Right lobe of liver (tissue), 6 donors: ENCODE results near the gene MNAT1. TPM values are rescaled to one million over a fixed set of nuclear protein-coding genes. Genes with fewer than 3 reads are reported as not detected.

Experiments
- ATAC-seq, 4 donors: fragments of 200-7000 bp; cut with Tn5 transposase; one replicate each; pipeline ENCODE4 v1.9.1; 2020; ENCODE audit warnings: mild to moderate bottlenecking in 4 of 4, moderate library complexity in 4 of 4
- DNase-seq, 3 donors: peaks; one replicate each; pipeline ENCODE4 v3.0.0-alpha.2; 2020
- H3K27ac ChIP-seq, 3 donors: fragments of 200-600 bp; one replicate each; pipeline ENCODE4 v1.8.0; 2022
- H3K27me3 ChIP-seq, 2 donors: fragments of 200-600 bp; one replicate each; pipeline ENCODE4 v1.8.0; 2022
- H3K36me3 ChIP-seq, 4 donors: fragments of 200-600 bp; sonication (generic) in 1 of 4; one replicate each; pipeline versions ENCODE4 v1.5.1 to v1.8.0; 2017 to 2022; ENCODE audit warnings: control low read depth in 1 of 4
- H3K4me1 ChIP-seq, 4 donors: fragments of 200-600 bp; sonication (generic) in 1 of 4; one replicate each; pipeline versions ENCODE4 v1.5.1 to v1.8.0; 2017 to 2022; ENCODE audit warnings: control low read depth in 1 of 4
- H3K4me3 ChIP-seq, 3 donors: fragments of 200-600 bp; one replicate each; pipeline ENCODE4 v1.8.0; 2022
- H3K9me3 ChIP-seq, 4 donors: fragments of 200-600 bp; sonication (generic) in 1 of 4; one replicate each; pipeline versions ENCODE4 v1.5.1 to v1.8.0; 2017 to 2022; ENCODE audit warnings: control low read depth in 1 of 4
- CTCF ChIP-seq, 4 donors: fragments of 200-600 bp in 3 of 4; fragments of 450-650 bp in 1 of 4; IDR thresholded peaks; one replicate each; pipeline versions ENCODE4 v1.5.1 to v1.8.0; 2016 to 2022; ENCODE audit warnings: antibody characterized with exemption in 4 of 4, mild to moderate bottlenecking in 2 of 4
- POLR2A ChIP-seq: fragments of 450-650 bp; IDR thresholded peaks from one replicate; pipeline ENCODE4 v1.6.1; 2017; ENCODE audit warnings: antibody characterized with exemption, mild to moderate bottlenecking
- WGBS: methylation state at CpG from one replicate; pipeline ENCODE4 v1.1.6; 2018; ENCODE audit warnings: low coverage, low lambda C conversion rate; ENCODE audit not compliant: insufficient coverage; ENCODE audit errors: missing lambda C conversion rate; 5-methylcytosine and 5-hydroxymethylcytosine counted together
- intact Hi-C, 2 donors: fragments of 100-400 bp; cut with DNase I; formaldehyde crosslinking; loops; one replicate each; pipeline versions ENCODE4 v1.11.2 to v1.14.1; 2022
- total RNA-seq, 6 experiments: library from RNA; depleted of rRNA in 2 of 6; stranded (reverse); fragments of >200 nt in 2 of 6; fragmentation: NEBNext Ultra II Directional in 3 of 6; extraction: Animal tissue kit (Norgen Biotek cat#: 25700) in 3 of 6; gene quantifications; one replicate each; pipeline versions ENCODE4 v1.1.0 to v1.2.4, GENCODE V29; 2016 to 2023
- donor health status: DM: no; HTN: yes; CAD: no.
- donor health status: DM: no; HTN: no; CAD: no.
- donor health status: DM: no; HTN: no; CAD: no.
- donor health status: DM: no; HTN: yes; CAD: no.
- donor health status: DM: no; HTN: yes; CAD: no.

MNAT1 gene
- total RNA-seq, 6 experiments from 2014 or later: 10.5 to 15.2 (median 12.3) TPM

GRCh38 chr14:60700598-60700997 lies 34.0 kb upstream of the MNAT1 start:
- Histone ChIP-seq H3K27me3 (no peaks in the 10 kb centered on the region), H3K4me3 (no peak overlapping the region), H3K36me3 (no peaks in the 10 kb centered on the region), H3K9me3 (no peaks in the 10 kb centered on the region), H3K4me1 (no peaks in the 10 kb centered on the region), H3K27ac (no peak overlapping the region)
- TF ChIP-seq POLR2A: no peak
- TF ChIP-seq CTCF (IDR thresholded peaks at IDR 0.05): no peak
- ATAC-seq (no peak), DNase-seq (no peak)
- intact Hi-C loops: no loop called here
- WGBS: 75% methylated on average over 3 of the region's 3 CpGs

GRCh38 chr14:60705100-60705499 lies 29.5 kb upstream of the MNAT1 start:
- Histone ChIP-seq H3K27me3 (no peaks in the 10 kb centered on the region), H3K9me3 (no peaks in the 10 kb centered on the region), H3K4me1 (no peaks in the 10 kb centered on the region), H3K27ac (no peak overlapping the region), H3K4me3 (no peak overlapping the region), H3K36me3 (no peaks in the 10 kb centered on the region)
- DNase-seq: no peak
- ATAC-seq: no peak
- intact Hi-C loops: no loop called here
- TF ChIP-seq CTCF (IDR thresholded peaks at IDR 0.05): no peak
- no peak for TF ChIP-seq POLR2A

GRCh38 chr14:60707858-60708257 lies 26.7 kb upstream of the MNAT1 start:
- no peaks in the 10 kb centered on the region for H3K27me3 ChIP-seq
- ATAC-seq (no peak), DNase-seq (no peak)
- intact Hi-C loops: no loop called here
- H3K4me1 ChIP-seq: no peaks in the 10 kb centered on the region
- no peak overlapping the region for H3K27ac ChIP-seq
- H3K36me3 ChIP-seq: no peaks in the 10 kb centered on the region
- no peak for TF ChIP-seq CTCF (IDR thresholded peaks at IDR 0.05)
- no peak for TF ChIP-seq POLR2A
- H3K9me3 ChIP-seq: no peaks in the 10 kb centered on the region
- WGBS: 95% methylated on average over 3 of the region's 3 CpGs
- no peak overlapping the region for H3K4me3 ChIP-seq

GRCh38 chr14:60710494-60710893 lies 24.1 kb upstream of the MNAT1 start:
- no peak for ATAC-seq
- H3K4me1 ChIP-seq: no peaks in the 10 kb centered on the region
- no peaks in the 10 kb centered on the region for H3K36me3 ChIP-seq
- no peak overlapping the region for H3K27ac ChIP-seq
- DNase-seq: no peak
- no peaks in the 10 kb centered on the region for H3K9me3 ChIP-seq
- no peaks in the 10 kb centered on the region for H3K27me3 ChIP-seq
- H3K4me3 ChIP-seq: no peak overlapping the region
- intact Hi-C loops: no loop called here
- TF ChIP-seq POLR2A: no peak
- no peak for TF ChIP-seq CTCF (IDR thresholded peaks at IDR 0.05)

GRCh38 chr14:60713513-60713912 lies 21.0 kb upstream of the MNAT1 start:
- Histone ChIP-seq H3K27ac (no peak overlapping the region), H3K4me3 (no peak overlapping the region), H3K4me1 (no peaks in the 10 kb centered on the region), H3K36me3 (no peaks in the 10 kb centered on the region), H3K27me3 (no peaks in the 10 kb centered on the region), H3K9me3 (no peaks in the 10 kb centered on the region)
- intact Hi-C loops: no loop called here
- no peak for ATAC-seq
- 82% methylated on average over 6 of the region's 6 CpGs for WGBS
- no peak for DNase-seq
- TF ChIP-seq POLR2A (no peak), CTCF (IDR thresholded peaks at IDR 0.05) (no peak)
